Liver (tissue), 3 donors: ENCODE results near the gene MAMDC4.

Source experiments
- ATF3 ChIP-seq: IDR thresholded peaks from 2 replicates; pipeline ENCODE4 v1.6.1; 2016; ENCODE audit warnings: antibody characterized with exemption
- CTCF ChIP-seq: fragments of 150-350 bp; IDR thresholded peaks from 2 replicates; pipeline ENCODE4 v1.5.1; 2017; ENCODE audit warnings: improper control_type of control experiment, low read depth, low read length; ENCODE audit not compliant: missing input control
- EGR1 ChIP-seq, 2 donors: IDR thresholded peaks; 2 replicates each; pipeline ENCODE4 v1.6.1; 2016 to 2018; ENCODE audit warnings: antibody characterized with exemption in 2 of 2, low read depth in 2 of 2
- FOXA1 ChIP-seq: IDR thresholded peaks from 2 replicates; pipeline ENCODE4 v1.6.1; 2016; ENCODE audit warnings: antibody characterized with exemption
- GABPA ChIP-seq, 2 donors: IDR thresholded peaks in 1 of 2; conservative IDR thresholded peaks in 1 of 2; 2 replicates each; pipeline ENCODE4 v1.6.1; 2016; ENCODE audit warnings: antibody characterized with exemption in 2 of 2, mild to moderate bottlenecking in 1 of 2, moderate library complexity in 1 of 2
- RAD21 ChIP-seq, 2 donors: IDR thresholded peaks; 2 replicates each; pipeline ENCODE4 v1.6.1; 2016; ENCODE audit warnings: antibody characterized with exemption in 2 of 2, mild to moderate bottlenecking in 2 of 2
- RXRA ChIP-seq, 2 donors: IDR thresholded peaks; 2 replicates each; pipeline ENCODE4 v1.6.1; 2017 to 2018; ENCODE audit warnings: antibody characterized with exemption in 2 of 2, mild to moderate bottlenecking in 1 of 2
- SP1 ChIP-seq: IDR thresholded peaks from 2 replicates; pipeline ENCODE4 v1.6.1; 2018; ENCODE audit warnings: antibody characterized with exemption, mild to moderate bottlenecking
- TAF1 ChIP-seq: conservative IDR thresholded peaks from 2 replicates; pipeline ENCODE4 v1.6.1; 2016; ENCODE audit warnings: antibody characterized with exemption, mild to moderate bottlenecking
- YY1 ChIP-seq: IDR thresholded peaks from 2 replicates; pipeline ENCODE4 v1.6.1; 2016; ENCODE audit warnings: antibody characterized with exemption, mild to moderate bottlenecking
- TF ChIP-seq, protein P1 (sequence below): IDR thresholded peaks from 2 replicates; pipeline ENCODE4 v1.6.1; 2016; ENCODE audit warnings: antibody characterized with exemption, mild to moderate bottlenecking
- TF ChIP-seq, protein P2 (sequence below): IDR thresholded peaks from 2 replicates; pipeline ENCODE4 v1.6.1; 2016; ENCODE audit warnings: antibody characterized with exemption
- TF ChIP-seq, protein P3 (sequence below): IDR thresholded peaks from 2 replicates; pipeline ENCODE4 v1.6.1; 2016; ENCODE audit warnings: antibody characterized with exemption
- donor health status: healthy.
- donor health status: healthy.

DNA sequence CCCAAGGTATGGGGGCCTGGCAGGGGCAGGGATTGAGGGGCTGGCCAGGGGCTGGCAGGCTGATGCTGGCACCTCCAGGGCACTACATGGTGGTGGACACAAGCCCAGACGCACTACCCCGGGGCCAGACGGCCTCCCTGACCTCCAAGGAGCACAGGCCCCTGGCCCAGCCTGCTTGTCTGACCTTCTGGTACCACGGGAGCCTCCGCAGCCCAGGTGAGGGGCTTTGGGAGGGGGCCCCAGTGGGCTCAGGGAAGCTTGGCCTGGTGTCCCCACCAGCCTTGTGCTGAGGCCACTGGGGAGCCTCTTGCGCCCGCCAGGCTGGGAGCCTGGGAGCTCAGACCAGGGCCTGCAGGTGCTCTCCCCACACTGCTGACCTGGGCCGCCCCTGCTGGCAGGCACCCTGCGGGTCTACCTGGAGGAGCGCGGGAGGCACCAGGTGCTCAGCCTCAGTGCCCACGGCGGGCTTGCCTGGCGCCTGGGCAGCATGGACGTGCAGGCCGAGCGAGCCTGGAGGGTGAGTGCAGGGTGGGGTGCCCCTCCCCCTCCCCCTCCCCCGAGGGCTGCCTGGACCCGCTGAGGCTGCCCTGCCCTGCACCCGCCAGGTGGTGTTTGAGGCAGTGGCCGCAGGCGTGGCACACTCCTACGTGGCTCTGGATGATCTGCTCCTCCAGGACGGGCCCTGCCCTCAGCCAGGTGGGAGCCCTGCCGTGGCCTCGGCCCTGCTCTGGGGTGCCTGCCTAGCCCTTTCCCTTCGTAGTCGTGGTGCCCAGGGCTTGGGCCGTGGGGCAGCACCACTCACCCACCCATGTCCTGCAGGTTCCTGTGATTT is 5.7 kb downstream of the MAMDC4 start:
- TF ChIP-seq, protein P1, sequence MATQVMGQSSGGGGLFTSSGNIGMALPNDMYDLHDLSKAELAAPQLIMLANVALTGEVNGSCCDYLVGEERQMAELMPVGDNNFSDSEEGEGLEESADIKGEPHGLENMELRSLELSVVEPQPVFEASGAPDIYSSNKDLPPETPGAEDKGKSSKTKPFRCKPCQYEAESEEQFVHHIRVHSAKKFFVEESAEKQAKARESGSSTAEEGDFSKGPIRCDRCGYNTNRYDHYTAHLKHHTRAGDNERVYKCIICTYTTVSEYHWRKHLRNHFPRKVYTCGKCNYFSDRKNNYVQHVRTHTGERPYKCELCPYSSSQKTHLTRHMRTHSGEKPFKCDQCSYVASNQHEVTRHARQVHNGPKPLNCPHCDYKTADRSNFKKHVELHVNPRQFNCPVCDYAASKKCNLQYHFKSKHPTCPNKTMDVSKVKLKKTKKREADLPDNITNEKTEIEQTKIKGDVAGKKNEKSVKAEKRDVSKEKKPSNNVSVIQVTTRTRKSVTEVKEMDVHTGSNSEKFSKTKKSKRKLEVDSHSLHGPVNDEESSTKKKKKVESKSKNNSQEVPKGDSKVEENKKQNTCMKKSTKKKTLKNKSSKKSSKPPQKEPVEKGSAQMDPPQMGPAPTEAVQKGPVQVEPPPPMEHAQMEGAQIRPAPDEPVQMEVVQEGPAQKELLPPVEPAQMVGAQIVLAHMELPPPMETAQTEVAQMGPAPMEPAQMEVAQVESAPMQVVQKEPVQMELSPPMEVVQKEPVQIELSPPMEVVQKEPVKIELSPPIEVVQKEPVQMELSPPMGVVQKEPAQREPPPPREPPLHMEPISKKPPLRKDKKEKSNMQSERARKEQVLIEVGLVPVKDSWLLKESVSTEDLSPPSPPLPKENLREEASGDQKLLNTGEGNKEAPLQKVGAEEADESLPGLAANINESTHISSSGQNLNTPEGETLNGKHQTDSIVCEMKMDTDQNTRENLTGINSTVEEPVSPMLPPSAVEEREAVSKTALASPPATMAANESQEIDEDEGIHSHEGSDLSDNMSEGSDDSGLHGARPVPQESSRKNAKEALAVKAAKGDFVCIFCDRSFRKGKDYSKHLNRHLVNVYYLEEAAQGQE: no peak
- TF ChIP-seq GABPA (IDR thresholded peaks at IDR 0.05 in 1 of 2, conservative IDR thresholded peaks at IDR 0.05 in 1 of 2): no peak
- no peak for TF ChIP-seq CTCF
- TF ChIP-seq, protein P2, sequence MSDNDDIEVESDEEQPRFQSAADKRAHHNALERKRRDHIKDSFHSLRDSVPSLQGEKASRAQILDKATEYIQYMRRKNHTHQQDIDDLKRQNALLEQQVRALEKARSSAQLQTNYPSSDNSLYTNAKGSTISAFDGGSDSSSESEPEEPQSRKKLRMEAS: no peak
- TF ChIP-seq EGR1 (IDR thresholded peaks at IDR 0.05; ENCODE audit: low read depth in 2 of 2): no peak
- TF ChIP-seq FOXA1: no peak
- no peak for TF ChIP-seq YY1
- no peak for TF ChIP-seq SP1
- TF ChIP-seq RAD21 (IDR thresholded peaks at IDR 0.05): no peak
- TF ChIP-seq, protein P3, sequence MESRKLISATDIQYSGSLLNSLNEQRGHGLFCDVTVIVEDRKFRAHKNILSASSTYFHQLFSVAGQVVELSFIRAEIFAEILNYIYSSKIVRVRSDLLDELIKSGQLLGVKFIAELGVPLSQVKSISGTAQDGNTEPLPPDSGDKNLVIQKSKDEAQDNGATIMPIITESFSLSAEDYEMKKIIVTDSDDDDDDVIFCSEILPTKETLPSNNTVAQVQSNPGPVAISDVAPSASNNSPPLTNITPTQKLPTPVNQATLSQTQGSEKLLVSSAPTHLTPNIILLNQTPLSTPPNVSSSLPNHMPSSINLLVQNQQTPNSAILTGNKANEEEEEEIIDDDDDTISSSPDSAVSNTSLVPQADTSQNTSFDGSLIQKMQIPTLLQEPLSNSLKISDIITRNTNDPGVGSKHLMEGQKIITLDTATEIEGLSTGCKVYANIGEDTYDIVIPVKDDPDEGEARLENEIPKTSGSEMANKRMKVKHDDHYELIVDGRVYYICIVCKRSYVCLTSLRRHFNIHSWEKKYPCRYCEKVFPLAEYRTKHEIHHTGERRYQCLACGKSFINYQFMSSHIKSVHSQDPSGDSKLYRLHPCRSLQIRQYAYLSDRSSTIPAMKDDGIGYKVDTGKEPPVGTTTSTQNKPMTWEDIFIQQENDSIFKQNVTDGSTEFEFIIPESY: no peak
- no peak for TF ChIP-seq ATF3
- no peak for TF ChIP-seq TAF1
- TF ChIP-seq RXRA (IDR thresholded peaks at IDR 0.05): no peak
